NCI-H526 (cell line): ENCODE results near the gene AKT3.
"Not testable (repeated sequence)": the region's sequence is repeated elsewhere in the genome, so short reads cannot be mapped to it uniquely, and the experiment has no call there.

Experiments used
- DNase-seq, 2 experiments: peaks; one replicate each; lab custom pipeline; 2025; lab: John Stamatoyannopoulos, UW

AKT3 gene

DNA sequence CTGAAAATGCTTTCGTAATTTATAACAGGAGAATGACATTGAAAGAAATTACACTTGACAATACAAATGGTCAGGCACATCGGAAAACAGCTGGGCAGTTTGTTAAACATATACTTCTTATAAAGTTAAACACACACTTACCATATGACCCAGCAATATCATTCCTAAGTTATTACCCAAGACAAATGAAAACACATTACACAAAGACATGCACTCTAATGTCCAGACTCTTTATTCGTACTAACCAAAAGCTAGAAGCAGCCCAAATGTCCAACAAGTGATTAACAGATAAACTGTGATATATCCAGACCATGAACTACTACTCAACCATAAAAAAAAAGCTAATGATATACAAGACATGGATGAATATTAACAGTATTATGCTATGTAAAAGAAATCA, 8.5 kb downstream of the AKT3 start:
- DNase-seq: no peak

DNA sequence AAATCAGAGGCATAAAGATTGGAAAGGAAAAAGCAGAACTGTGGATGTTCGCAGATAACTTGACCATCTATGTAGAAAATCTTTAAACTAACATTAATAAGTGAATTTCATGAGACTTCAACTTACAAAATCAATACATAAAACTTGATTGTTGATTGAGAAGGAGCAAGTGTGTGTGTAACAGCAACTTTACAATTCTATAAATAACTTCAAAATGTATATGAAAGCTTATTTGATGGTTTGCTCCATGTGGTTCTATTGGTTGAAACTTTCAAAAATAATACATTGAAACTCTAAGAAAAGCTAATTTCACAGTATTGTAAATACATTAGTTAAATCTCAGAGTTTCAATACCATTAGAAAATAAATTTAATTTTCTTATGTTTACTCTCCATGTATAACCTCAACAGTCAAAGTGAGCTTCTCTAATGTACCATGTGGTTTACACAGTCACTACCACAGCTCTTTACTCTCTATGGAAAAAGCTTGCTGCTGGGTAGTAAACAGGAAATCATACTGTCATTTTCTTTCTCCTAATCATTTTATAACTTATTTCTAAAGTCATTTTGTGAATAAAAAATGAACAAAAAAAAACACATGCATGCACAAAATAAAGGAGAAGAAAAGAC, 12.0 kb downstream of the AKT3 start:
- DNase-seq: no peak

DNA sequence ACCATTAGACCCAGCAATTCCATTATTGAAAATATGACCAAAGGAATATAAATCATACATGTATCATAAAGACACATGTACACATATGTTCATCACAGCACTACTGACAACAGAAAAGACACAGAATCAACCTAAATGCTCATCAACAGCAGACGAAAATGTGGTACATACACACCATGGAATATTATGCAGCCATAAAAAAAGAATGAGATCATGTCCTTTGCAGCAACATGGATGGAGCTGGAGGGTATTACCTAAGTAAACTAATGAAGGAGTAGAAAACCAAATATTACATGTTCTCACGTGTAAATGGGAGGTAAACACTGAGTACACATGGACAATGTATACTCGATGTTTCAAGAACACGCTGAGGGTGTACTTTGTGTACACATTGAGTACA, 15.9 kb downstream of the AKT3 start:
- no peak for DNase-seq

DNA sequence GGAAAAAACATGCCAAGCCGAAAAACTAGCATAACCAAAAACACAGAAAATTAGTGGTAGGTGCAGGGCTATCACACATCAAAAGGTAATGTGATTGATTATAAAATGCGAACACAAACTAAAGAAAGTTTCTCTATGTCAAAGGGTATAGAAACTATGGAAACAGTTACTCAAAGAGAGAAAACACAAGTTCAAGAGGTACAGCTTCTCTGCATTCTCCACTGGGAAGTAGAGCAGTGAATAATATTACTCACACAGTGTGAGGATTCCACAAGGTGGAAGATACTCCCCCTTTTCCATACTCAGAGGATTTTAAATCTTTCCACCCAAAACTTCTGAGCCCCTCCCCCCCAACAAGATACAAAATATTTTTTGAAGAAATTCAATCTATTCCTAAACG, 18.6 kb downstream of the AKT3 start:
- DNase-seq: no peak

DNA sequence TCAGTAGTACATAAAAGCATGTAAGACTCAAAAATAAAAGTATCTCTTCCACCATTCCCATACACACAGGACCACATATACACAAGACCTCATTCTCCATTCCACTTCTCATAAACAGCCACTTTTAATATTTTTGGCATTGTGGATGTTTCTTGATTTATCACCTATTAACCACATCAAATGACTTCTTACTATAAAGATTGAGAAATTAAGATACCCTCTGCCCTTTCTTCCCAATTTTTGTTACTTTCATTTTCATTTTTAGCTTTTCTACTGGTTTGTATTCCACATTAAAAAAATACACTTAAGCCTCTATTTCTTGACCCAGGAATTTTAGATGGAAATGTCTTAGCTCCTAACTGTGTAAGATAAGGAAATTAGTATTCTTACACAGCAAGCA, 22.8 kb downstream of the AKT3 start:
- DNase-seq: no peak

DNA sequence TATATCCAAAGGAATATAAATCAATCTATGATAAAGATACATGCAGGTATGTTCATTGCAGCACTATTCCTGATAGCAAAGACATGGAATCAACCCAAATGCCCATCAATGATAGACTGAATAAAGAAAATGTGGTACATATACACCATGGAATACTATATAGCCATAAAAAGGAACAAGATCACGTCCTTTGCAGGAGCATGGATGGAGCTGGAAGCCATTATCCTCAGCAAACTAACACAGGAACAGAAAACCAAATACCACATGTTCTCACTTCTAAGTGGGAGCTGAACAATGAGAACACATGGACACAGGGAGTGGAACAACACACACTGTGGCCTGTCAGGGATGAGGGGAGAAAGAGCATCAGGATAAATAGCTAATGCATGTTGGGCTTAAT, 25.1 kb downstream of the AKT3 start:
- not testable (repeated sequence) for DNase-seq

DNA sequence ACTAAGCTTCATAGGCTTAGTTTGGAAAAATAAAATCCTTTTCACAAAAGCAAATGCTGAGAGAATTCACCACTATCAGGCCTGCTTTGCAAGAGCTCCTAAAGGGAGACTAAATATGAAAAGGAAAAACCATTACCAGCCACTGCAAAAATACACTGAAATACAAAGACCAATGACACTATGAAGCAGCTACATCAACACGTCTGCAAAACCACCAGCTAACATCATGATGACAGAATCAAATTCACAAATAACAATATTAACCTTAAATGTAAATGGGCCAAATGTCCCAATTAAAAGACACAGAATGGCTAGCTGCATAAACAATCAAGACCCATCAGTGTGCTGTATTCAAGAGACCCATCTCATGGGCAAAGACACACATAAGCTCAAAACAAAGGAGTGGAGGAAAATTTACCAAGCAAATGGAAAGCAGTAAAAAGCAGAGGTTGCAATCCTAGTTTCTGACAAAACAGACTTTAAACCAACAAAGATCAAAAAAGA, 28.8 kb downstream of the AKT3 start:
- DNase-seq: no peak

DNA sequence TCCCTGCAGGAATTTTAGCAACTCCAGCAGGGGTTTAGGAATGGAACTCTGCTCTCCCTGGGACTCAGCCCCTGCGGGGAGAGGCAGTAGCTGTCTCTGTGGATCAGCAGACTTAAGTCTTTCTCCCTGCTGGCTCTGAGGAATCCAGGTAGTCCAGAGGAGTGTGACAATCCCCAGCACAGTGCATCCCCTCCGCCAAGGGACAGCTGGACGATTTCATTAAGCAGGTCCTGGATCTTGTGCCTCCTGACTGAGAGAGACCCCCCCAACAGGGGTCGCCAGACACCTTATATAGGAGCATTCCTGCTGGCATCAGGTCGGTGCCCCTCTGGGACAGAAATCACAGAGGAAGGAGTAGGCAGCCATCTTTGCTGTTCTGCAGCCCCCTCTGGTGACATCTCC, 30.6 kb downstream of the AKT3 start:
- DNase-seq: no peak

DNA sequence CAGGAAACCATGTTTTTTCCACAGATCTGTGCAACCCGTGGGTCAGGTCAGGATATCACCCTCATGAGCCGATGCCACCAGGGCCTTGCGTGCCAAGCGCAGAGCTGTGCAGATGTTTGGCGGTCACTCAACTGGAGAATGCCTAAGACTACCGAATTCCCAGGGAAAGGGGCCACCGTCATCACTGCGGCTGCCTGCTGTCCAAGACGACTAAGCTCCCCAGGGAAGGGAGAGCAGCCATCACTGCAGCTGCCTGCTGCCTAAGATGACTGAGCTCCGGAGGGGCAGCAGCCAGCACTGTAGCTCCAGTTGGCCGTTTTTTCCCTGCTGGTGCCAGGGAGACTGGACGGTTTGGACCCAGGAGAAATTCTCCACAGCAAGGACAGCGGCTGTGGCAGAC, 31.1 kb downstream of the AKT3 start:
- no peak for DNase-seq

DNA sequence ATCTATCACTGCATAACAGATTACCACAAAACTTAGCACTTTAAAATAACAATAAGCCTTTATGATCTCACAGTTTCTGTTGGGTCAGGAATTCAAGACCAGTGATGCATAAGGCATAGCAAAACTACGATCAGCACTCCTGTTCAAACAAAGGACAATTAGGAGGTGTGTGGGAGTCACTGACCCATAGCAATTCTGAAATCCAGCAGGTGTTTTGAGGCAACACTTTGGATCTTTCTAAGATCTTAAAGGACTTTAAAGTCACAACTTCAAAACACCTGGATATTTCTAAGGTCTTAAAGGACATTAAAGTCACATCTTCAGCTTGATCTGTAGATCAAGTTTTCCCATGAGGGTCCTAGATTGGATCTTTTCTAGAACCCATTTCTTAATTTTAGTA, 35.3 kb downstream of the AKT3 start:
- DNase-seq: no peak

DNA sequence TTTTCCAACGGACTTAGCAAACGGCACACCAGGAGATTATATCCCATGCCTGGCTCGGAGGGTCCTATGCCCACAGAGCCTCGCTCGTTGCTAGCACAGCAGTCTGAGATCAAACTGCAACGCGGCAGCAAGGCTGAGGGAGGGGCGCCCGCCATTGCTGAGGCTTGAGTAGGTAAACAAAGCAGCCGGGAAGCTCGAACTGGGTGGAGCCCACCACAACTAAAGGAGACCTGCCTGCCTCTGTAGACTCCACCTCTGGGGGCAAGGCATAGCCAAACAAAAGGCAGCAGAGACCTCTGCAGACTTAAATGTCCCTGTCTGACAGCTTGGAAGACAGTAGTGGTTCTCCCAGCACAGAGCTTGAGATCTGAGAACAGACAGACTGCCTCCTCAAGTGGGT, 42.7 kb downstream of the AKT3 start:
- not testable (repeated sequence) for DNase-seq

DNA sequence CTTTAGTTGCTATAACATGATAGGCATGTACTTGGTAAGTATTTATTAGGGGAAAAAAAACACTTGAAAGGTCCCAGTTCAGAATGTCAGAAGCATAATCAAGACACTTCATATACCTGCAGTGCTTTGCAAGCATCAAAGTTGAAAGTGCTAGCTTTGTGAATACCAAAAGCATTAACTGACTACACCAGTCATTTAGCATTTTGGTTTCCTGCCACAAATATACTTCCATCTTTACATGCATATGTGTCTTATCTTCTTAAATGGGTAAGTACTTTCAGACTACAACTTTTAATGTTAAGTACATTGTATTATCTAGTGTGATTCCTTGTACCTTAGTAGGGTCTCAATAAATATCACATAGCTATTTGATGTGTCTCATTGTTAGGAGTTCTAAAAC, 43.7 kb downstream of the AKT3 start:
- no peak for DNase-seq

DNA sequence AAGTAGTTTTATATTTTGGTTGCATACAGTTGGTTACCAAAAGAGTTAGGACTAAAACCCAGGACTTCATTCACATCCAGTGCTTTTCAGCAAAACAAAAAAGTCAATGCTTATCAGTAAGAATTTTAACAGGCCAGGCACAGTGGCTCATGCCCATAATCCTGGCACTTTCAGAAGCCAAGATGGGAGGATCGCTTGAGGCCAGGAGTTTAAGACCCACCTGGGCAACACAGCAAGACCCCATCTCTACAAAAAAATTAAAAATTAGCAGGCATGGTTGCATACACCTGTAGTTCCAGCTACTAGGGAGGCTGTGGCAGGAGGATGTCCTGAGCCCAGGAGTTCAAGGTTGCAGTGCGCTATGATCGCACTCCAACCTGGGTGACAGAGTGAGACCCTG, 47.3 kb downstream of the AKT3 start:
- no peak for DNase-seq

DNA sequence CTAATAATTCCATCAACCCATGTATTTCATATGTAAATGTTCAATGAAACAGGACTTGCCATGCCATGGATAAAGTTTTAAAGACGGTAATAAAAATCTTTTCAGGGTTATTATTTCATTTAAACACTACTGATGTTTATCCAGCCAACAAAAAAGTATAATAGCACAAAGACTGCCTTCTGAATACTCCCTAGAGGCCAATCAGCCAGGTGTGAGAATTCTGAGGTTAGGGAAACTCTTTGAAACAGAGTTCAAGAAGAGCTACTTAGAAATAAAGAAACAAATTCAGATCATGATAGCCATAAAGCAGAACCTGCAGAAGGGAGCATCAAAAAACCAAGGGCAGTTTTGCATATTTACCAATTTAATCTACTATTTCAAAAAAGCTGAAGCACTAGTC, 48.7 kb downstream of the AKT3 start:
- DNase-seq: no peak

DNA sequence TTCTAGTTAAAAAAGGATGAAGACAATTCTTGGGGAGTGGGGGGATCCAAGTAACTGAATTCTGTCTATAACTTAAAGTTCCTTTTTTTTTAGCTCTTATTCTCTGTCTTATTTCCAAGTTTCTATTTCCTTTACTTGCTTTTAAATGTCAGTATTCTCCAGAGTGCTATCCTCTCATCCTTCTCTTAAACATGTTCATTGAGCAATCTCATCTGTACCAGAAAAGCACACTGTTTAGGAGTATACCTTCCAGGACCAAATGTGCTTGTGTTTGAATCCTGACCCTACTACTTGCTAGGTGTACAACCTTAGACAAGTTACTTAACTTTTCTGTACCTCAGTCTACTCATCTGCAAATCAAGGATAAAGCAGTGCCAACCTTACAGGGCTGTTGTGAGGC, 50.1 kb downstream of the AKT3 start:
- no peak for DNase-seq

DNA sequence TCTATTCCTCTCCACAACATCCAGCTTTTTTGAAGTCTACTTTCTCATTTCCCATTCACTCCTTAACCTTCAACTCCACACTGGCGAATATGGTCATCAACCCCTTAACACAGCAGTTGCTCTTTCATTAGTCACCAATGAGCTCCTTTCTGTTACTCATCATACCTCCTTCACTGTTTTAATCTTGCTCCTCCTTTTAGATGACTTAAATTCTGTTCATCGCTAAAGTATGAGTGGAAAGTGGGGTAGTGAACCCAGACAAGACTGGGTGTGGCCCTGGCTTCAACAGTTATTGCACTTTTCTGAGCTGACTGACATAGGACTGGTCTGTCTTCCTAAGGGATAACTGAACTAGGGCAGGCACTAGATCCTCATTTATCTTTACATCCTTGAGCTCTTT, 51.3 kb downstream of the AKT3 start:
- no peak for DNase-seq

DNA sequence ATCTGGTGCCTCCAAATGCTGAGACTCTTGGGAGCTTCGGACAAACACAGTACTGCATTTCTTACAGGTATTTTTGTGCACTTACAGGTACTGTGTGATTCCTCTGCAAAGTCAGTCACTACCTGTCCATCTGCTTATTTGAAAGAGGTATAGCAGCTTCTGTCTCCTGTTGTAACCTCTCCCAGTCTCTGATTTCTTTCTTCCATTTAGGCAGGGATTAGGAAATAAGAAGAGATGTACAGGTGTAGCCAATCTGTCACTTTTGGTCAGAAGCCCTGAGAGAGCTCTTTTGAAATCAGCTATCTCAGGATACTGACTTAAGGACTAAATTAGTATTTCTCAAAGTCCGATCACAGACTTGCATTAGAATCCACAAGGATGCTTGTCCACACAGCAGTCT, 54.0 kb downstream of the AKT3 start:
- DNase-seq: no peak

DNA sequence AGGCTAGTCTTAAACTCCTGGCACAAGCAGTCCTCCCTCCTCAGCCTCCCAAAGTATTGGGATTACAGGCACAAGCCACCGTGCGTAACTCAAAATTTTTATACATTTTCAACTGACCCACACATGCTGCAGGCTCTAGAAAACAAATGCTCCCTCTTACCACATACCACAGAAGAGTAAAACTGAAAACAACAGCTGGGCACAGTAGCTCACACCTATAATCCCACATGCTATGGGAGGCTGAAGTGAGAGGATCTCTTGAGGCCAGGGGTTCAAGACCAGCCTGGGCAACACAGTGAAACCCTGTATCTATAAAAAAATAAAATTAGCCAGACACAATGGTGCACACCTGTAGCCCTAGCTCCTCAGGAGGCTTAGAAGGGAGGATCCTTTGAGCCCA, 56.7 kb downstream of the AKT3 start:
- no peak for DNase-seq

DNA sequence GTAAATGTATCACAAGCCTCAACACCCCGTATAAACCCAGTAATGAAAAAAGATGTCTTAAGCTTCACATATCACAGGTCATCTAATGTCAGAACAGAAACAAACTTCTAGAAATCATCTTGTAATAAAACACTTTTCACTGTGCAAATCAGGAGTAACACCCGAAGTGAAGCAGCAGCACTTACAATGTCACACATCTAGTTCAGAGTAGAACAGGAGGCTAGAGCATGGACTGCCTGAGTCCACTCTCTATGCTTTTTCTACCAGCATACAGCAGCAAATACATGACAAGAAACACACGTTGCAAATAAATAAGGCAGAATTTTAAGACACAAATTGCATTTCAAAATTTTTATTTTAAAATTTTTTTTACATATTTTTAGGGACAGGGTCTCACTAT, 57.2 kb downstream of the AKT3 start:
- no peak for DNase-seq

DNA sequence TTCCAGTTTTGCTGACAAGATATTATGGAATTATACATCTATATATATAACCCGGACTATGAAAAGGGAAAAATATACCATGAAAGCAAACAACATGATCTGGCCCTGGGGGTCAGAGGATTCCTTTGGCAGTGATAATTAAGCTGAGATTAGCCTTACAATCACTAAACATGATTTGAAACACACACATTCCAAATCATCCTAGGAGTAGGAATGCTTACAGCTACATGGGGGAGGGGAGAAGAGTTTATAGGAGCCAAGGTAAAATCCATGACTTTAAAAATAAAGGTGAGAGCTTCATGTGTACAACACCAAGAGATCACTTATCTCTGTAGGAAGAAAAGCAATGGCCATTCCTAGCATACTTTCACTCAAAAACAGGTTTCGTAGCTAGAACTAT, 57.6 kb downstream of the AKT3 start:
- DNase-seq: no peak

DNA sequence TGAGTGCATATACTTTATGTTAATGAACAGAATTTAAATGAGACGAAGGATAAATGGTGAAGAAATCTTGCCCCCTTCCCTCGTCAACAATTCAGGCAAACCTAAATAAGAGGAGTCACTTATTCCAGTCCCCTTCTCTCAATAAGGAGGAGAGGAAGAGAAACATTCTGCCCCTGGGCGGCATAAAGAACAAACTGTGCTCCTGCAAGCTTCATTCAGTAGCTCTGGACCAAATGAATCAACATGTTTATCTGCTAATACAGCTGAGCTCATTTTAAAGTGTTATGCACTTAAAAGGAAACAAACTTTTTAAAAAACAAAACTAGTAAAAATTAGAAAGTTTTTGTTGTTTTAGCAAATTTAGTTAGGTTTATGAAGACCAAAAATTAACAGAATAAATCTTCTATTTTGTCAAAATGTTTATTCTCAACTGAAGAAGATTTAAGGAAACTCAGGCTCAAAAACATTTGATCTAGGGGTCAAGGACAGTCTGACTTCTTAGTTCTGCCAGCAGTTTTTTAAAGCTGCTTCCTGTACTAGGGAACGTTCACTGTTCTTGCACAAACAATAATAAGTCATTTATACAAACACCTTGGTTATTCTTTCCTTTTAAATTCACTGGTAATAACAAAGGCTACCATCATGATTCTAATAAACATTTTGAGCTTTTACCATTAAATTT, 58.3 kb downstream of the AKT3 start:
- no peak for DNase-seq

DNA sequence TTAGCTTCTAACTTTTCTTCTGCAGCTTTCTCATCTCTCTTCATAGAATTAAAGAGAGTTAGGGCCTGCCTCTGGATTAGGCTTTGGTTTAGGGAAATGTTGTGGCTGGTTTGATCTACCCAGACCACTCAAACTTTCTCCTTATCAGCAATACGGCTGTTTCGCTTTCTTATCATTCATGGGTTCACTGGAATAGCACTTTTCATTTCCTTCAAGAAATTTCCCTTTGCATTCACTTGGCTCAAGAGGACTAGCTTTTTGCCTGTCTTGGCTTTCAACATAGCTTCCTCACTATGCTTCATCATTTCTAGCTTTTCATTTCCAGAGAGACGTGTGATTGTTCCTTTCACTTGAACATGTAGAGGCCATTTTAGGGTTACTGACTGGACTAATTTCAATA, 59.6 kb downstream of the AKT3 start:
- DNase-seq: no peak

DNA sequence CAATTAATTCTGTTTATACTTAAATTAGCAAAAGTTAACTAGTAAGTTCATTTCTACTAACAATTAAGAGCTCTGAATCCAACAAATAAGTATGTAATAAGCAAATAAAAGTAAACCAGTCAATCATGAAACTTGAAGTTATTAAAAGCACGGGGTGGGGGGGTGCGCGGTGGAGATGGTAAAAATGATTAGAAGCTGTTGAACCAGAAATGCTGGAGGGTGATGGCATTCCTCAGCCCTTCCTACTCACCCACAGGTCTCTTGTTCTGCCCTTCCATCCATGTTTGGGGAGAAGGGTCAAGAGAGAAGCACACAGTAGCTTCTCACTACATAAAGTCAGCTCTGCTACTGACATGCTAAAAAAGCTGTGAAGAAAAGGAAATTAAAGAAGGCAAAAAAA, 63.5 kb downstream of the AKT3 start:
- DNase-seq: no peak

DNA sequence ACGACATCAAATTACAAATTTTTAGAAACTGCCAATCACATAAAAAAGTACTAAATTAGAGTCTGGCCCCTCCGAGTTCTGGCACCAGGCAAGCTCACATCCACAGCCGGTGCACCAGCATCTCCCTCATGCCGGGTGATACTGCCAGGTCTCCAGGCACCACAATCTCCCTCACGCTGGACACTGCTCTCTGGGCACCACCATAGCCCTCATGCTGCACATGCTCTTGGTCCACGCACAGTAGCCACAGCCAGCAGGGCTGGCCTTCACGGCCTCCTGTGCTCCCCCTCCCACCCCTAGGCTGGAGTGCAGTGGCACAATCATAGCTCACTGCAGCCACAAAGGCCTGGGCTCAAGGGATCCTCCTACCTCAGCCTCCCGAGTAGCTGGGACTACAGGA, 65.5 kb downstream of the AKT3 start:
- DNase-seq: no peak
